ENCODE data around the gene EXOC6.

The EXOC6 gene

GRCh38 chr10:93058139-93058538 lies 209.8 kb downstream of the EXOC6 start:
- H3K36me3 ChIP-seq (ENCODE audit: insufficient read depth): no peaks in the 10 kb centered on the region
- H3K27me3 ChIP-seq (ENCODE audit: insufficient read depth, low read depth): no peaks in the 10 kb centered on the region
- peaks cover 22% of the 10 kb centered on the region for H3K4me1 ChIP-seq (ENCODE audit: low read depth, poor library complexity, severe bottlenecking)
- no peak overlapping the region for H3K4me3 ChIP-seq (IDR thresholded peaks at IDR 0.05; ENCODE audit: insufficient read depth, low read depth, low read length)
- no peak for TF ChIP-seq CTCF (conservative IDR thresholded peaks at IDR 0.05; ENCODE audit: low read depth, low read length)
- no peak overlapping the region for H3K27ac ChIP-seq
- no peaks in the 10 kb centered on the region for H3K79me2 ChIP-seq (ENCODE audit: insufficient read depth, low read depth)
- no peak overlapping the region for H3K9ac ChIP-seq
- peak overlapping the region; percentile 43 for H3K4me2 ChIP-seq
- no peak overlapping the region for H2AFZ ChIP-seq (ENCODE audit: low read depth)
- no peaks in the 10 kb centered on the region for H4K20me1 ChIP-seq (ENCODE audit: insufficient read depth)

- Histone ChIP-seq H3K27me3 (ENCODE audit: insufficient read depth, low read depth) (no peaks in the 10 kb centered on the region), H4K20me1 (ENCODE audit: insufficient read depth) (no peaks in the 10 kb centered on the region), H3K4me2 (peak within 1 kb of the TSS; percentile 43; the same call in 1 of the 2 replicates), H3K36me3 (ENCODE audit: insufficient read depth) (no peaks in the 10 kb centered on the region), H3K79me2 (ENCODE audit: insufficient read depth, low read depth) (no peaks in the 10 kb centered on the region), H3K9ac (no peak within 1 kb of the TSS), H2AFZ (ENCODE audit: low read depth) (no peak within 1 kb of the TSS), H3K4me3 (IDR thresholded peaks at IDR 0.05; ENCODE audit: insufficient read depth, low read depth, low read length) (no peak within 1 kb of the TSS), H3K4me1 (ENCODE audit: low read depth, poor library complexity, severe bottlenecking) (peaks cover 22% of the 10 kb centered on the region), H3K27ac (no peak within 1 kb of the TSS)
- no peak for TF ChIP-seq CTCF (conservative IDR thresholded peaks at IDR 0.05; ENCODE audit: low read depth, low read length)
Measured at GRCh38 chr10:93059975-93060886, 211.9 kb downstream of the EXOC6 start, which contains the start of gene CYP26C1. CYP26C1 (plus strand) TSS chr10:93060798; CDS start chr10:93061264, 466 bp downstream.

DNA sequence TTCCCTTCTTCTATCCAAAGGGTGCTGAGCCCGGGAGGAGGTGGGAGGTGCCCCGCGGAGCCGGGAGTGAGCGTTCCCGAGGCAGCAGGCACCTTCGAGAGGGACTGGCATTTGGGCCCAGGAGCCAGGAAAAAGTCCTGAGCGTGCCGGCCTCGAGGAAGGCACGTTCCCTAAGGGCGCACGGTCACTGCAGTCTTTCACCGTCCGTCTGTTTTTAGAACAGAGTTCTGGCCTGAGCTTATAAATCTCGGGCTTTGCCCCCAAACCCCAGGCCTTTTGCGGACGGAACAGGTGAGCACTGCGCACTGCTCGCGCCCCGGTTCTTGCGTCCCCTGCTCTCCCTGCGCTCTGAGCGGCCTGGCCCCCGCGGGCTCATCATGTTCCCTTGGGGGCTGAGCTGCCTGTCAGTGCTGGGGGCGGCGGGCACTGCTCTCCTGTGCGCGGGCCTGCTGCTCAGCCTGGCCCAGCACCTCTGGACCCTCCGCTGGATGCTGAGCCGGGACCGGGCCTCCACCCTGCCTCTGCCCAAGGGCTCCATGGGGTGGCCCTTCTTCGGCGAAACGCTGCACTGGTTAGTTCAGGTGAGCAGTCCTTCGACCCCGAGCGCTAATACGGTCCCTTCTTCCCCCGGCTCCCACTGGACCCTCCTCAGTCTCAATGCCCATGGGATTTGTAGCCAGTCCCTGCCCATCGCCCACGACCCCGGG lies 212.7 kb downstream of the EXOC6 start:
- Histone ChIP-seq H3K4me1 (ENCODE audit: low read depth, poor library complexity, severe bottlenecking) (peaks cover 22% of the 10 kb centered on the region), H3K27me3 (ENCODE audit: insufficient read depth, low read depth) (no peaks in the 10 kb centered on the region), H3K79me2 (ENCODE audit: insufficient read depth, low read depth) (no peaks in the 10 kb centered on the region), H2AFZ (ENCODE audit: low read depth) (no peak overlapping the region), H3K27ac (no peak overlapping the region), H3K4me3 (IDR thresholded peaks at IDR 0.05; ENCODE audit: insufficient read depth, low read depth, low read length) (no peak overlapping the region), H3K9ac (no peak overlapping the region), H3K4me2 (no peak overlapping the region), H3K36me3 (ENCODE audit: insufficient read depth) (no peaks in the 10 kb centered on the region), H4K20me1 (ENCODE audit: insufficient read depth) (no peaks in the 10 kb centered on the region)
- TF ChIP-seq CTCF (conservative IDR thresholded peaks at IDR 0.05; ENCODE audit: low read depth, low read length): no peak

- no peak overlapping the region for H3K4me3 ChIP-seq (IDR thresholded peaks at IDR 0.05; ENCODE audit: insufficient read depth, low read depth, low read length)
- H3K27ac ChIP-seq: no peak overlapping the region
- TF ChIP-seq CTCF (conservative IDR thresholded peaks at IDR 0.05; ENCODE audit: low read depth, low read length): no peak
- H3K79me2 ChIP-seq (ENCODE audit: insufficient read depth, low read depth): no peaks in the 10 kb centered on the region
- no peak overlapping the region for H3K4me2 ChIP-seq
- H3K4me1 ChIP-seq (ENCODE audit: low read depth, poor library complexity, severe bottlenecking): peaks cover 22% of the 10 kb centered on the region
- H4K20me1 ChIP-seq (ENCODE audit: insufficient read depth): no peaks in the 10 kb centered on the region
- no peaks in the 10 kb centered on the region for H3K36me3 ChIP-seq (ENCODE audit: insufficient read depth)
- H3K27me3 ChIP-seq (ENCODE audit: insufficient read depth, low read depth): no peaks in the 10 kb centered on the region
- no peak overlapping the region for H3K9ac ChIP-seq
- H2AFZ ChIP-seq (ENCODE audit: low read depth): no peak overlapping the region
Measured at GRCh38 chr10:93061594-93062513, 213.5 kb downstream of the EXOC6 start.

Measured in KMS-11 (cell line).